Keratinocyte (primary cell): ENCODE results near the gene TMEM217. TPM values are rescaled to one million over a fixed set of nuclear protein-coding genes. Genes with fewer than 3 reads are reported as not detected.

Source experiments
- DNase-seq: peaks from one replicate; pipeline ENCODE4 v3.0.0-alpha.2; 2011; ENCODE audit warnings: low read depth, missing footprints, low spot score
- FAIRE-seq: peaks from 2 replicates; lab custom pipeline; 2011; peaks lifted over from hg19 to GRCh38; lab: Jason Lieb, UNC
- H2AFZ ChIP-seq: 2 replicates; pipeline ENCODE4 v1.6.0; 2012; ENCODE audit warnings: low read length, control low read depth, inconsistent platforms; ENCODE audit not compliant: control insufficient read depth
- H3K27ac ChIP-seq: 2 replicates; pipeline ENCODE4 v1.5.1; 2011; ENCODE audit warnings: low read length; ENCODE audit not compliant: control insufficient read depth, insufficient read depth
- H3K27me3 ChIP-seq: 3 replicates; pipeline ENCODE4 v1.6.0; 2011; ENCODE audit warnings: low read length; ENCODE audit not compliant: control insufficient read depth, insufficient read depth; ENCODE audit errors: extremely low read depth
- H3K36me3 ChIP-seq, 2 experiments: 2 replicates in 1 of 2; 3 replicates in 1 of 2; pipeline ENCODE4 v1.5.1; 2011; ENCODE audit warnings: low read length in 2 of 2, mild to moderate bottlenecking in 1 of 2; ENCODE audit not compliant: control insufficient read depth in 2 of 2, insufficient read depth in 2 of 2; ENCODE audit errors: extremely low read depth in 1 of 2
- H3K4me1 ChIP-seq: 3 replicates; pipeline ENCODE4 v1.5.1; 2011; ENCODE audit warnings: low read length; ENCODE audit not compliant: control insufficient read depth, insufficient read depth; ENCODE audit errors: extremely low read depth
- H3K4me2 ChIP-seq: 3 replicates; pipeline ENCODE4 v1.6.0; 2011; ENCODE audit warnings: low read depth, low read length; ENCODE audit not compliant: control insufficient read depth, insufficient read depth; ENCODE audit errors: extremely low read depth
- H3K4me3 ChIP-seq, 3 experiments: fragments of 200-600 bp in 1 of 3; sonication (generic) in 1 of 3; 2 replicates in 2 of 3; 3 replicates in 1 of 3; pipeline ENCODE4 v1.5.1; 2011 to 2016; ENCODE audit warnings: low read length in 3 of 3, mild to moderate bottlenecking in 3 of 3, control low read depth in 2 of 3, inconsistent platforms in 1 of 3, low read depth in 1 of 3, mixed read lengths in 1 of 3, mixed run types in 1 of 3, moderate library complexity in 1 of 3; ENCODE audit not compliant: control insufficient read depth in 2 of 3, insufficient read depth in 2 of 3; ENCODE audit errors: extremely low read depth in 1 of 3
- H3K79me2 ChIP-seq: 2 replicates; pipeline ENCODE4 v1.6.0; 2012; ENCODE audit warnings: low read length; ENCODE audit not compliant: control insufficient read depth, insufficient read depth
- H3K9ac ChIP-seq: 3 replicates; pipeline ENCODE4 v1.6.0; 2011; ENCODE audit warnings: low read length; ENCODE audit not compliant: control insufficient read depth, insufficient read depth; ENCODE audit errors: extremely low read depth
- H3K9me1 ChIP-seq: 3 replicates; pipeline ENCODE4 v1.6.0; 2011; ENCODE audit warnings: low read length; ENCODE audit not compliant: control insufficient read depth, insufficient read depth; ENCODE audit errors: extremely low read depth
- H3K9me3 ChIP-seq: 2 replicates; pipeline ENCODE4 v1.5.1; 2012; ENCODE audit warnings: low read depth, low read length; ENCODE audit not compliant: control insufficient read depth
- H4K20me1 ChIP-seq: 3 replicates; pipeline ENCODE4 v1.6.0; 2011; ENCODE audit warnings: low read length; ENCODE audit not compliant: control insufficient read depth, insufficient read depth; ENCODE audit errors: extremely low read depth
- EZH2 ChIP-seq: IDR thresholded peaks from one replicate; pipeline ENCODE4 v1.6.1; 2012; ENCODE audit warnings: inconsistent platforms, mild to moderate bottlenecking, low read length, moderate library complexity
- dilution Hi-C: fragments of 300-500 bp; cut with MboI; formaldehyde crosslinking; loops from one replicate; pipeline ENCODE4 v1.7.0; 2020; ENCODE audit warnings: low sequenced_read_pairs; ENCODE audit not compliant: extremely low pct_ligation_motif_present
- polyA plus RNA-seq, 5 experiments: library from polyadenylated mRNA; depleted of rRNA in 3 of 5; stranded (reverse) in 3 of 5; stranded (forward) in 1 of 5; unstranded in 1 of 5; fragments of >200 nt; gene quantifications; 1 replicate in 1 of 5; 2 replicates in 3 of 5; 3 replicates in 1 of 5; pipeline versions ENCODE4 v1.2.1 to v1.2.3, GENCODE V29; 2011 to 2012; ENCODE audit warnings: missing spikeins in 2 of 5, low read depth in 1 of 5, low replicate concordance in 1 of 5
- TF ChIP-seq, protein P1 (sequence below), 3 experiments: IDR thresholded peaks in 1 of 3; conservative IDR thresholded peaks in 1 of 3; optimal IDR thresholded peaks in 1 of 3; 2 replicates in 2 of 3; 3 replicates in 1 of 3; pipeline versions ENCODE3 to v1.5.1; 2011; ENCODE audit warnings: low read length in 3 of 3, mild to moderate bottlenecking in 3 of 3, moderate library complexity in 2 of 3, control low read depth in 1 of 3, inconsistent platforms in 1 of 3; ENCODE audit not compliant: insufficient read depth in 2 of 3; ENCODE audit errors: extremely low read depth in 1 of 3

TMEM217 gene
- polyA plus RNA-seq, 1 donor (not counting 4 experiments of a cell fraction or from before 2014, with no cell fraction given) = 0.80 TPM

DNA sequence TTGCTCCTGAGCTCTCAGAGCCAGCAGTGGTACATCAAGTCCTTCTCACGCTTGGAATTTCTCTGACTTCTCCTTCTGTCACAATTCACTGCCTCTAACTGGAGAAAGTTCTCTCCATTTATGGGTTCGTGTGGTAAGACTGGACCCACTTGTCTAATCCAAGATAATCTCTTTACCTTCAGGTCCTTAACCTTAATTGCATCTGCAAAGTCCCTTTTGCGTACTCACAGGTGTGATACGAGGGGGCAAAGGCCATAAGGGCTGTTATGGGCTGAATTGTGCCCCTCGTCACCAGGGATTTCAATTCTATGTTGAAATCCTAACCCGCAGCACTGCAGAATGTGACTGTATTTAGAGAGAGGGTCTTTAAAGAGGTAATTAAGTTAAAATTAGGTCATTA is 27.8 kb downstream of the TMEM217 start:
- Histone ChIP-seq H3K9ac (no peak overlapping the region), H2AFZ (no peak overlapping the region), H3K9me1 (no peaks in the 10 kb centered on the region), H3K79me2 (no peaks in the 10 kb centered on the region), H4K20me1 (no peaks in the 10 kb centered on the region), H3K4me3 (no peak overlapping the region), H3K27me3 (no peaks in the 10 kb centered on the region), H3K27ac (no peak overlapping the region), H3K9me3 (no peaks in the 10 kb centered on the region), H3K4me1 (no peaks in the 10 kb centered on the region), H3K4me2 (no peak overlapping the region), H3K36me3 (no peaks in the 10 kb centered on the region)
- no peak for TF ChIP-seq EZH2
- TF ChIP-seq, protein P1, sequence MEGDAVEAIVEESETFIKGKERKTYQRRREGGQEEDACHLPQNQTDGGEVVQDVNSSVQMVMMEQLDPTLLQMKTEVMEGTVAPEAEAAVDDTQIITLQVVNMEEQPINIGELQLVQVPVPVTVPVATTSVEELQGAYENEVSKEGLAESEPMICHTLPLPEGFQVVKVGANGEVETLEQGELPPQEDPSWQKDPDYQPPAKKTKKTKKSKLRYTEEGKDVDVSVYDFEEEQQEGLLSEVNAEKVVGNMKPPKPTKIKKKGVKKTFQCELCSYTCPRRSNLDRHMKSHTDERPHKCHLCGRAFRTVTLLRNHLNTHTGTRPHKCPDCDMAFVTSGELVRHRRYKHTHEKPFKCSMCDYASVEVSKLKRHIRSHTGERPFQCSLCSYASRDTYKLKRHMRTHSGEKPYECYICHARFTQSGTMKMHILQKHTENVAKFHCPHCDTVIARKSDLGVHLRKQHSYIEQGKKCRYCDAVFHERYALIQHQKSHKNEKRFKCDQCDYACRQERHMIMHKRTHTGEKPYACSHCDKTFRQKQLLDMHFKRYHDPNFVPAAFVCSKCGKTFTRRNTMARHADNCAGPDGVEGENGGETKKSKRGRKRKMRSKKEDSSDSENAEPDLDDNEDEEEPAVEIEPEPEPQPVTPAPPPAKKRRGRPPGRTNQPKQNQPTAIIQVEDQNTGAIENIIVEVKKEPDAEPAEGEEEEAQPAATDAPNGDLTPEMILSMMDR (optimal IDR thresholded peaks at IDR 0.05 in 1 of 3, IDR thresholded peaks at IDR 0.05 in 1 of 3, conservative IDR thresholded peaks at IDR 0.05 in 1 of 3; ENCODE audit: extremely low read depth in 1 of 3, insufficient read depth in 2 of 3, low read length in 3 of 3) = no peak
- FAIRE-seq (no peak), DNase-seq (no peak)
- dilution Hi-C loops = no loop called here

DNA sequence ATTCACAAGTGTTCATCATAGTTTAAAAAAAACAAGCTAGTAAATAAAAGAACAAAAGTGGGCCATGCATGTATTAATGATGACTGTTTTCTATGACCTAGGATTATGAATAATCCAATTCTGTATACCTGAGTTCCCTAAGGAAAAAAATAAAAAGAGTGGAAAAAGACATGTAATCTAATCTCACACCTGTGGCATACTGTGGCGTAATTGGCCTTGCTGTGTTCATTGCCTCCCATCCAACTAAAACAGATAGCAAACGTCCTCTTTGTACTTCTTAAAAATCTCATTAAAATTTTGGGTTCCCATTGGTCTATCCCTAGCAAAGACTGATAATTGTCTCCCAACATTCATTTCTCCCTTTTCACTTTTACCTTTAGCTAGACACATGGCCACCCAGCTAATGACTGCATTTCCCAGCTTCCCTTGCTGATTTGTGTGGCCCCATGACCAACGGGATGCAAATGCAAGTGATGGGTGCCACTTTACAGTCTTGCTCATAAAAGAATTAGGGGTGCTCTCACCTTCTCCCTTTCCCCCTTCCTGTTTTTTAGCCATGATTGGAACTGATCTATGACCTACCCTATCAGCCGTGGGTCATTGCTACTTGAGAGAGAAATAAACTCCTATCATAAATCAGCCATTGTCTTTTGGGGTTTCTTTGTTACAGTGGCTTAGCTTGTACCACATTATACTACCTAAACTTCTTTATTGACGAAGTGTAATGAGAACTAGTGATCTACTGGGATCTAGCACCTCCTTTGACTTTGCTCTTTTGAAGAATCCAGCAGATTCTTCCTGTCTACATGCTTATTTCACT is 32.4 kb downstream of the TMEM217 start:
- Histone ChIP-seq H3K79me2 (no peaks in the 10 kb centered on the region), H3K27me3 (no peaks in the 10 kb centered on the region), H3K36me3 (no peaks in the 10 kb centered on the region), H3K27ac (no peak overlapping the region), H3K4me2 (no peak overlapping the region), H3K4me3 (no peak overlapping the region), H2AFZ (no peak overlapping the region), H3K9me1 (no peaks in the 10 kb centered on the region), H3K9ac (no peak overlapping the region), H4K20me1 (no peaks in the 10 kb centered on the region), H3K4me1 (peaks cover 11% of the 10 kb centered on the region), H3K9me3 (no peaks in the 10 kb centered on the region)
- FAIRE-seq (no peak), DNase-seq (no peak)
- dilution Hi-C loops = no loop called here
- TF ChIP-seq, protein P1 (optimal IDR thresholded peaks at IDR 0.05 in 1 of 3, IDR thresholded peaks at IDR 0.05 in 1 of 3, conservative IDR thresholded peaks at IDR 0.05 in 1 of 3; ENCODE audit: extremely low read depth in 1 of 3, insufficient read depth in 2 of 3, low read length in 3 of 3) = no peak
- TF ChIP-seq EZH2 = no peak
